HG03064 (cell line): ENCODE data around the gene CTXN1.

Source experiments
- ATAC-seq: cut with Tn5 transposase; IDR thresholded peaks from one replicate; pipeline ENCODE4 v1.9.1; 2021; ENCODE audit warnings: low read depth; ENCODE audit not compliant: unreplicated experiment

CTXN1 gene

DNA sequence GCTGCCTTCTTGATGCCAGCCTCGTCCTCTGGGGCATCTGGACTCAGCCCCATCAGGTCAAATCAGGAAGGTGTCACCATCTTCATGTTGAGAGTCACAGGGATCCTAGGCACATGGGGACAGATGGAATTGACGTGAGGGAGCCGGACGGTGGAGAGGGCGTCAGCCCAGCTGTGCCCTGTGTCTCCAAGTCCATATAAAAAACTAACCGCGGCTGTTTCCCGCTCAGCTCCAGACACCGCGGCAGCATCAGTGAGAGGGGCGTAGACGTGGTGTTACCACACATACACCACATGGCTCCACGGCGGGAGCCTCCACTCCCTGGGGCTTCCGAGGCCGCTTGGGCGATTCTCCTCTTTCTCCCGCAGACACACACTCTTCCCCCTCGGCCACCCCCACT, 46.1 kb downstream of the CTXN1 start:
- no peak for ATAC-seq

DNA sequence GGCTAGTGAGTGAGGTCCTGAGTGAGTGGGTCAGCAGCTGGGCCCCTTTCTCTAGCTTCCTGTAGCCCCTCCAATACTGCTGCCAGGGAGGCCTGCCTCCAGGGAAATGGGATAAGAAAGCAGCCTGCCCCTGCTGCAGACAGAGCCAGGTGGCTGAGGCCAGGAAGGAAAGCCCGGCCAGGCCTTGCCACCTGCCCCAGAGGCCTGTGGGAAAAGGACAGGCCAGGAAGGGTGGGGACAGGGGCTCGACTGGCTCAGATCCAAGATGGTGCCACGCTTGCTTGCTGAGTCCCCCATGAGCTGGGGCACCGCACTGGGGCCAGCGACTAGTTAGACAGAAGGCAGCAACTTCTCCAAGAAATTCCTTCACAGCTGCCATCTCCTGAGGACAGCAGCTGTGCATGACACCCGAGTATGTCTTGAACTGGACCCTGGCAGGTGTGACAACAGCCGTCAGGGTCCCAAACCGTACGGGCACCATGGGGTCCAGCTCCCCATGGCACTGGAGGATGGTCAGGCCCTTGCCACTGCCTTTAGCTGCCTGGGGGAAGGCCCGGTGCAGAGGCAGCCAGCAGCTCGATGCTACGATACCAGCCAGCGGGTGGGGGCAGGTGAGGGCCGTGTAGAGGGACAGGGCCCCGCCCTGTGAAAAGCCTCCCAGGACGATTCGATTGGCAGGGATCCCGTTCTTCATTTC, 46.7 kb downstream of the CTXN1 start:
- ATAC-seq = no peak

DNA sequence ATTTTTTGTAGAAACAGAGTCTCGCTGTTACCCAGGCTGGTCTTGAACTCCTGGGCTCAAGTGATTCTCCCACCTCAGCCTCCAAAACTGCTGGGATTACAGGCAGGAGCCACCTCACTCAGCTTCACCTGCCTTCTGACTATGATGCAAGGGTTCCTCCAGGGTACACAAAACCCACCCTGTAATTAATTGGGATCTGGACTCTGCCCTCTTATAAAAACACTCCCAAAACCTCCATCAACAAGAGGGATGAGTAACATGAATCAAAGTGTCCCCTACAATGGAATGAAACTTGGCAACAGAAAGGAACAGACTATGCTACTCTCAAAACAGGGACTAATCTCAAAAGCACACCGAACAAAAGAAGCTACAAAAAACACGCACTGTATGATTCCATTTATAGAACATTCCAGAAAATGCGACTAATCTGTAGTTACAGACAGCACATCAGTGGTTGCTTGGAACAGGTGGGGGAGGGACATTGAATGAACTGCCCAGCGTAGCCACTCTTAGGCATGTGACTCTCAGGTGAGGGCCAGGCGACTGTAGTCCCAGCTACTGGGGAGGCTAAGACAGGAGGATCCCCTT, 48.6 kb downstream of the CTXN1 start:
- no peak for ATAC-seq

GRCh38 chr19:7874897-7875273, 51.0 kb downstream of the CTXN1 start:
- ATAC-seq = no peak
